H1 (cell line): ENCODE data around the gene DAAM1. TPM values are rescaled to one million over a fixed set of nuclear protein-coding genes. Genes with fewer than 3 reads are reported as not detected.

ENCODE experiments used
- ASH2L ChIP-seq: fragments of 200-600, 300-600 bp; sonication (generic); IDR thresholded peaks from one replicate; pipeline ENCODE4 v1.7.1; 2017; ENCODE audit warnings: low read length
- polyA plus RNA-seq, 7 experiments: library from polyadenylated mRNA; depleted of rRNA in 3 of 7; stranded (reverse) in 5 of 7; unstranded in 2 of 7; fragments of >200 nt in 5 of 7; fragments of 200-250 nt in 2 of 7; gene quantifications; 1 replicate in 5 of 7; 2 replicates in 1 of 7; 4 replicates in 1 of 7; pipeline versions ENCODE4 v1.2.1 to v1.2.3, GENCODE V29; 2011 to 2013; ENCODE audit warnings: missing spikeins in 2 of 7, mixed read lengths in 2 of 7
- total RNA-seq: library from RNA; stranded (reverse); fragmentation: NEBNext Ultra II Directional; extraction: Animal tissue kit (Norgen Biotek cat#: 25700); gene quantifications from 2 replicates; pipeline ENCODE4 v1.2.1, GENCODE V29; 2021

DAAM1 gene
- total and polyA plus RNA-seq, 2 of the 8 experiments (the other 6 are each of a cell fraction or from before 2014, with no cell fraction given), result 5.0 to 44.9 TPM

- no peak for TF ChIP-seq ASH2L
Measured at GRCh38 chr14:59333235-59333634, 144.8 kb downstream of the DAAM1 start (continued).
